ENCODE data around the gene SMCO1.

Gene SMCO1

GRCh38 chr3:196499807-196500524 is 15.2 kb downstream of the SMCO1 start:
- DNase-seq (ENCODE audit: extremely low spot score) = no peak
- TF ChIP-seq FOXM1 (IDR thresholded peaks at IDR 0.05; ENCODE audit: borderline replicate concordance) (no peak), CTBP1 (IDR thresholded peaks at IDR 0.05; ENCODE audit: borderline replicate concordance) (no peak), HDGF (IDR thresholded peaks at IDR 0.05; ENCODE audit: borderline replicate concordance) (no peak), L3MBTL2 (conservative IDR thresholded peaks at IDR 0.05) (0 out of 2 replicates have a peak, but pooled peaks have one; percentile 23)
- ChIA-PET CTCF (no interaction called here), POLR2A (no interaction called here)

GRCh38 chr3:196499061-196499460 is 16.1 kb downstream of the SMCO1 start:
- DNase-seq (ENCODE audit: extremely low spot score) = no peak
- ChIA-PET POLR2A (no interaction called here), CTCF (no interaction called here)
- no peak for TF ChIP-seq SUZ12 (IDR thresholded peaks at IDR 0.05)
- TF ChIP-seq FOXA1 (IDR thresholded peaks at IDR 0.05) = no peak
- no peak for TF ChIP-seq ELF4 (IDR thresholded peaks at IDR 0.05)
- no peak for TF ChIP-seq TARDBP (IDR thresholded peaks at IDR 0.05)
- no peak for TF ChIP-seq CTBP1 (IDR thresholded peaks at IDR 0.05; ENCODE audit: borderline replicate concordance)
- TF ChIP-seq FOXM1 (IDR thresholded peaks at IDR 0.05; ENCODE audit: borderline replicate concordance) = no peak
- TF ChIP-seq PKNOX1 (IDR thresholded peaks at IDR 0.05) = no peak
- no peak for TF ChIP-seq FOXK2 (IDR thresholded peaks at IDR 0.05)
- TF ChIP-seq ZNF384 (IDR thresholded peaks at IDR 0.05) = no peak
- TF ChIP-seq SP1 (IDR thresholded peaks at IDR 0.05) = no peak
- no peak for TF ChIP-seq ARNT (IDR thresholded peaks at IDR 0.05)
- TF ChIP-seq LEF1 (IDR thresholded peaks at IDR 0.05; ENCODE audit: borderline replicate concordance) = no peak

GRCh38 chr3:196498297-196498696 is 16.8 kb downstream of the SMCO1 start:
- CTCF ChIA-PET = no interaction called here
- DNase-seq (ENCODE audit: extremely low spot score) = no peak
- TF ChIP-seq BHLHE40 (IDR thresholded peaks at IDR 0.05; ENCODE audit: borderline replicate concordance) (no peak), L3MBTL2 (conservative IDR thresholded peaks at IDR 0.05) (no peak), NFRKB (IDR thresholded peaks at IDR 0.05) (no peak), FOXM1 (IDR thresholded peaks at IDR 0.05; ENCODE audit: borderline replicate concordance) (no peak), PKNOX1 (IDR thresholded peaks at IDR 0.05) (no peak), SP1 (IDR thresholded peaks at IDR 0.05) (no peak), ARNT (IDR thresholded peaks at IDR 0.05) (no peak), ZNF384 (IDR thresholded peaks at IDR 0.05) (no peak), TARDBP (IDR thresholded peaks at IDR 0.05) (no peak), FOXA1 (IDR thresholded peaks at IDR 0.05) (no peak), ELF4 (IDR thresholded peaks at IDR 0.05) (no peak), SUZ12 (IDR thresholded peaks at IDR 0.05) (no peak), FOXK2 (IDR thresholded peaks at IDR 0.05) (no peak)
- POLR2A ChIA-PET = no interaction called here

- no peak for TF ChIP-seq LEF1 (IDR thresholded peaks at IDR 0.05; ENCODE audit: borderline replicate concordance)
- TF ChIP-seq PKNOX1 (IDR thresholded peaks at IDR 0.05) = peak; percentile 74
- ChIA-PET POLR2A (no interaction called here), CTCF (no interaction called here)
- DNase-seq (ENCODE audit: extremely low spot score) = no peak
Measured at GRCh38 chr3:196496183-196496582, 19.0 kb downstream of the SMCO1 start.

GRCh38 chr3:196493292-196493691 is 21.9 kb downstream of the SMCO1 start:
- CTCF ChIA-PET = no interaction called here
- no peak for TF ChIP-seq ZNF384 (IDR thresholded peaks at IDR 0.05)
- TF ChIP-seq HDGF (IDR thresholded peaks at IDR 0.05; ENCODE audit: borderline replicate concordance) = no peak
- no peak for TF ChIP-seq PKNOX1 (IDR thresholded peaks at IDR 0.05)
- no peak for TF ChIP-seq BHLHE40 (IDR thresholded peaks at IDR 0.05; ENCODE audit: borderline replicate concordance)
- TF ChIP-seq FOXM1 (IDR thresholded peaks at IDR 0.05; ENCODE audit: borderline replicate concordance) = no peak
- TF ChIP-seq LEF1 (IDR thresholded peaks at IDR 0.05; ENCODE audit: borderline replicate concordance) = no peak
- no peak for TF ChIP-seq SP1 (IDR thresholded peaks at IDR 0.05)
- TF ChIP-seq FOXA1 (IDR thresholded peaks at IDR 0.05) = no peak
- no peak for TF ChIP-seq FOXK2 (IDR thresholded peaks at IDR 0.05)
- no peak for TF ChIP-seq TARDBP (IDR thresholded peaks at IDR 0.05)
- no peak for TF ChIP-seq L3MBTL2 (conservative IDR thresholded peaks at IDR 0.05)
- no peak for DNase-seq (ENCODE audit: extremely low spot score)
- POLR2A ChIA-PET = no interaction called here

GRCh38 chr3:196492080-196492479 is 23.1 kb downstream of the SMCO1 start:
- TF ChIP-seq L3MBTL2 (conservative IDR thresholded peaks at IDR 0.05) = no peak
- no peak for TF ChIP-seq NFRKB (IDR thresholded peaks at IDR 0.05)
- no peak for TF ChIP-seq ZNF384 (IDR thresholded peaks at IDR 0.05)
- no peak for TF ChIP-seq SP1 (IDR thresholded peaks at IDR 0.05)
- TF ChIP-seq TARDBP (IDR thresholded peaks at IDR 0.05) = no peak
- TF ChIP-seq SUZ12 (IDR thresholded peaks at IDR 0.05) = no peak
- TF ChIP-seq FOXK2 (IDR thresholded peaks at IDR 0.05) = no peak
- no peak for TF ChIP-seq FOXA1 (IDR thresholded peaks at IDR 0.05)
- no peak for TF ChIP-seq ELF4 (IDR thresholded peaks at IDR 0.05)
- no peak for TF ChIP-seq BHLHE40 (IDR thresholded peaks at IDR 0.05; ENCODE audit: borderline replicate concordance)
- no peak for TF ChIP-seq ARNT (IDR thresholded peaks at IDR 0.05)
- TF ChIP-seq CTBP1 (IDR thresholded peaks at IDR 0.05; ENCODE audit: borderline replicate concordance) = no peak
- TF ChIP-seq LEF1 (IDR thresholded peaks at IDR 0.05; ENCODE audit: borderline replicate concordance) = no peak
- CTCF ChIA-PET = no interaction called here
- POLR2A ChIA-PET = no interaction called here
- no peak for DNase-seq (ENCODE audit: extremely low spot score)
